Stimulated activated CD4-positive, alpha-beta T cell treated with anti-CD3 and anti-CD28 coated beads, Interleukin-12 subunit alpha, Interleukin-12 subunit beta, amount 100 ng/mL, for 48 hours (primary cell): ENCODE measurements around the gene POM121L2.

Source experiments
- DNase-seq, 3 donors: peaks; one replicate each; pipeline ENCODE4 v3.0.0-alpha.2; 2020; ENCODE audit warnings: low read depth in 2 of 3, low spot score in 1 of 3

Gene POM121L2

DNA sequence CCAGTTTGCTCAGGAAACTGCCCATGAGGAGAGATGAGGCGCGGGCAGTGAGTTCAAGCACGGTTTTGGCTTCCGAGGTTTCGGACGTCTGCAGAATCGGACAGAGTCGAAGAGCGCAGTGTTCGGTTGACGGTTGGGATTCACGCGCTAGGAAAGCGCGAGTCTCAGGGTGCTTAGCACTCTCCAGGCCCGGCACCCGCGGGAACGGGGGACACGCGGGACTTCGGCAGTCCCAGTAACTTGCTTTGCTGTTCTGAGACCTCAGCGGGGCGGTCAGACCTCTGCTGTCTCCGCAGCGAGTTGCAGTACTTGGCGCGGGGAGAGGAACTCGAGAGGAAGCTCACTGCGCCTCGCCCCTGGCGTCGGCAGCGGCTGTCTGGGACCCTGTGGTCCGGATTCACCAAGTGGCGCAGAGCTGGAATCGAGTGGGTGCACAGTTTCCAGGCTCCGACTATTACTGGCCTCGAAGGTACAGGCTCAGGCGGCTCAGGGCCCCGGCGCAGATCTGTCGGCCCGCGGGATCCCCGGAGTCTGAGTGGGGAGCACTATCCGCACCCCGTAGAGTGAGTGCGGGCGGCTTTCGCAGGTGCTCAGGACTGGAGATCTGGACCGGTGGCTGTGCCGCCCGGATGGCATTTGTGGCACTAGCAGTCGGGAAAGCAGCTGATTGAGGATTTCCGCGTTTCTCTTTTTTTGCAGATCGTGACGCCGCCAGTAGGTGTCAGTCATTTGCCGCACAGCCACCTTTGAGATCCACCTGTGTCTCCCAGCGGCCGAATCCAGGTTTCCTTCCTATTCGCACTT is at the start of gene POM121L2:
TSS of gene POM121L2 (minus strand) at position 128 of the 804 bp plus-strand sequence. CDS start at position 25, 103 bp downstream.
- peak; percentile 36 to 60 (median 38) for DNase-seq

DNA sequence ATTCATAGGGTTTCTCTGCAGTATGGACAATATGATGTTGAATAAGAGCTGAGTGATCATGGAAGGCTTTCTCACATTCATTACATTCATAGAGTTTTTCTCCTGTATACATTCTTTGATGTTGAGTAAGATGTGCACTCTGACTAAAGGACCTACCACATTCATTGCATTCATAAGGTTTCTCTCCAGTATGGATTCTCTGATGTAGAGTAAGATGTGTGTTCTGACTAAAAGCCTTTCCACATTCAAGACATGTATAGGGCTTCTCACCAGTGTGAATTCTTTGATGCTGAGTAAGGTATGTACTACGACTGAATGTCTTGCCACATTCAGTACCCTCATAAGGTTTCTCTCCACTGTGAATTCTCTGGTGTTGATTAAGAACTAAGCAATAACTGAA is 47.2 kb upstream of the POM121L2 start:
- DNase-seq = no peak

DNA sequence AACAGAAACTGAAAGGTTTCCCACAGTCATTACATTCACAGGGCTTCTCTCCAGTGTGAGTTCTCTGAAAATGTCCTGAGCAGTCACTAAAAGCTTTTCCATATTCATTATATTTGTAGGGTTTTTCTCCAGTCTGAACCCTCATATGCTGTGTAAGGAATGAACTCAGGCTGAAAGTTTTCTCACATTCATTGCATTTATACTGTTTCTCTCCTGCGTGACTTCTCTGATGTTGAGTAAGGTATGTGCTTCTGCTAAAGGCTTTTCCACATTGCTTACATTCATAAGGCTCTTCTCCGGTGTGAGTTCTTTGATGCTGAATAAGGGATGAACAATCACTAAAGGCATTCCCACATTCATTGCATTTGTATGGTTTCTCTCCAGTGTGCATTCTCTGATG is 46.7 kb upstream of the POM121L2 start:
- no peak for DNase-seq

DNA sequence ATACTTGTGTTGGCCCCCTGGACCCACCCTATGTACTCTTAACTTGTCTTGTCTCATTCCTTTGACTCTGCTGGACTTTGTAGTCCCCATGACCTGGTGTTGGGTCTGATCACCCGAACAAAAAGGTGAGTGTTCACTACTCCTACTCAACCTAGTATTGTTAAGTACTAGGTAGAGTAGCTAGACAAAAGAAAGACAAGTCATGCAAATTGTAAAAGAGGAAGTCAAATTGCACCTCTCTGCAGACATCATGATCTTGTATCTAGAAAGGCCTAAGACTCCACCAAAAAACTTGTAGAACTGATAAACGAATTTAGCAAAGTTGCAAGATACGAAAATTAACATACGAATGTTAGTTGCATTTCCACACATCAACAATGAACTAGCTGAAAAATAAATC is 40.8 kb upstream of the POM121L2 start:
- no peak for DNase-seq

DNA sequence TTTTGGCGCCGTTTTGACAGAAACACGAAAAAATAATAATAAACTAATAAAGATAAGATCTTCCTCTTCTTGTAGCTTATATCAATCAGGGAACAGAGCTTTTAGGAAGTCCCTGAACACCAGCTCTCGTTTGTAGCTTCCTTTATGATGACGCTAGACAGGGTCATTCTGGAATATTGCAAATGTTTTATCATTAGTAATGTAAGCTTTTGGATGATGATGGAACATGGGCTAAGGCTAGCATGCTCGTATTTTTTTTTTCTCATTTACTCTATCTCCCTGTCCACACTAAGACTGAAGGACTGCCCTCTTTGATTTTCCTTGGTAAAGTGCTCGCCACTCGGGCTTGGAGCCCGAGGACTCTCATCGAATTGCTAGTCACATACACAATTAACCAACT is 22.1 kb upstream of the POM121L2 start:
- DNase-seq = no peak

DNA sequence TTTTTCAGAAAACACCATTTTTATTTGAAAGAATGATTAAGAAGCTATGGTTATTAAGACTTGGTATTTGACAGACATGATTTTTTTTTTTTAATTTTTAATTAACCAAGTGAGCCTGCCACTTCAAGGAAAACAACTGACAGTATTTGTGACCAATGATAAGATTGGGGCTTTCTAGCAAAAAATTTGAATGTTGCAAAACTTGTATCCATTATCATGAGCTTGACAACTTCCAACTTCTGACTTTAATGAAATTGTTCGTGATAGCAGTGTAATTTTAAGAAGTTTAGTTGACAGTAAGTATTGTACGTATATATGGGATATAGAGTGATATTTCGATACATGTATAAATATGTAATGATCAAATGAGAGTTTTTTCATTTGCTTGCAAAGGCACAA is 21.6 kb upstream of the POM121L2 start:
- no peak for DNase-seq

DNA sequence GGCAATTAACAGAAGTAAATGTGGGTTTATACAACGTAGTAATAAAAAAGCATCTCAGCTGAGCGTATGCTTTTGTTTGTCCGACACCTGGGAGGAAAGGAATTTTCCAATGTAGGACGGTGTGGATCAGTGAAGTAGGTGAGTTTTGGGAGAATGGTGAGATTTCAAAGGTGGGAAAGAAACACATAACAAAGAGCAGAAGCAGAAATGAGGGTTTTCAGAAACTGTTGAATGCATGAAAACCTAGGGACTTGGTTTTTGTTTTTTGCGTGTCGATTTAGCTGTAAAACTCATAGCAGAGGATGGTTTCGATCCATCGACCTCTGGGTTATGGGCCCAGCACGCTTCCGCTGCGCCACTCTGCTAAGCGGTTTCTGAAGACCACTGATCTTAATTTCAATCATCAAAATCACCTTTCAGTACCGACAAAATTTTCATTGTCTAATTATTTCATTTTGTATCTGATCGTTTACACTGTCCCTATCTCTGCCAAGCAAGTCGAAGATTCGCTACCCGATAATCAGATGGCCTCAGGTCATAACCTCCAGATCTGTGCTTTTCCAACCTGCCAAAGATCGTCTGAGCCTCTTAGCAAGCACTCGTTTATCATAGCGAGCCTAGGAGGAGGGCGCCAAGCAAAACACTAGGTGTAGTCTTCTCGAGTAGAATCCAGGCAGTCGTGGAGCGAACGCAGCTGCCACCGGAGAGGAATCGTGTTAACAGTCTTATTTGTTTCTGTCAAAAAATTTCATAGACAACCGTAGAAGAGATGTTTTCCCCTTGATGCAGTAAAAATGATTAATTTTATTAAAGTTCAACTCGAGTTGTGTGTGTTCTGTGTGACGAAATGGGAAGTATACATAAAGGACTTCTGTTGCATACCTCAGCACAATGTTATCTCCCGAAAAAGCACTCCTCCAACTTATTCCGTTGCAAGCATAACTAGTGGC is 20.9 kb upstream of the POM121L2 start:
- DNase-seq = peak; percentile 20 to 55 (median 25)

DNA sequence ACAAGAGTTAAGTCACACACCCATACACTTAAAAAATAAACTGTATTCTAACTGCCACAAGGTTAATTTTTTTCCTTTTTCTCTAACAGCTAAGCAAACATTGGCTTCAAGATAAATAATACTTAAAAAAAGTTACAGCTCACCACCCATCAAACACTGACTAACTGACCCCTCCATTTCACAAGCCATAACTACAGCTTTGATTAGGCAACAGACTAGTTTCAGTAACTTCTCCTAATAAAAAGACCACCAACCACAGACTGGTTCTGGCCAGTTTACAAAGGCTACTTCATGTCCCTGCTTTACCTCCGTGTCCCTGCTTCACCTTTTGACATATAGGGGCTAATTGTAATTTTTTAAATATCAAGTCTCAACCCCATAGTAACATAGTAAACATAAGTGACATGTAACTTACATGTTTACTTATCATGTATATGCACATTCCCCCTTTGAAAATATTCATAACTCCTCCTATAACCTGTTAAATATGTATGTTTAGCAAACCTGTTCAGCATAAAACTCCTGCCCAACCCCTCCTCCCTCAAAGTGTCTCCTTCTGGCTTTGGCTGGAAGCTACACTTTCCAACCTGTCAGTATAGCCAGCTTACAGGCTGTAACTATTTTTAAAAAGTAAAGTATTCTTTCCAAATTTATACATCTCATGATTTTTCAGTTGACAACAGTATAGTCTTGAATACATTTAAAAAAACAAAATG is 15.1 kb upstream of the POM121L2 start:
- DNase-seq = no peak

DNA sequence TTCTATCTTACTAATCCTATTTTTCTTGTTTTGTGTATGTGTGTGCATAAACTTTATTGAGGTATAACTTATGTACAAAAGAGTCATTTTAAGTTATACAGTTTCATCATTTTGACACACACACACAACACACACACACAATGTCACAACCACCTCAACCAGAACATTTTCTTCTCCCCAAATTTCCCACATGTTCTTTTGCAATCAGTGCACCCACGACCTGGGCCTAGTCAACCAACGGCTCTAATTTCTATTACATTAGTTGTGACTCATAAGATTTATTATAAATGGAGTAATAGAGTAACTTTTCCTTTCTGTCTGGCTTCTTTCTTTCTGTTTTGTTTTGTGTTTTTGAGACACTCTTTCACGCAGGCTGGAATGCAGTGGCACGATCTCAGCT is 9.8 kb upstream of the POM121L2 start:
- no peak for DNase-seq

DNA sequence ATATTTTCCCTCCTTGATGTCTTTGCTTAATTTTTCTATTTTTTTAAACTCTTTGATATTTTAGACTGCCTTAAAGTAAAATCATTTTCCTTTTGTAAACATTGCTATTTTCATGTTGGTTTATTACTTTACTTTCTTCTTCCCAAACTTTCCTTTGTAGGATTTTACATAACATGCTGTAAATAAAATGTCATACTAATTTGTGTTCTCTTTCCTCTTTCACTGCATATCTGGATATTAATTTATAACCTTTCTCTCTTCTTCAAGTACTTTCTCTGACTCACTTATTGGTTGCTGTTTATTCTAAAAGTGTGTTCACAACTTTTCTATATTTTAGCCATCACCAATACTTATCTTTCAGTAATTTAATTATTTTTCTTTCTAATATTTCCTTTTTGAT is 9.3 kb upstream of the POM121L2 start:
- DNase-seq = no peak

DNA sequence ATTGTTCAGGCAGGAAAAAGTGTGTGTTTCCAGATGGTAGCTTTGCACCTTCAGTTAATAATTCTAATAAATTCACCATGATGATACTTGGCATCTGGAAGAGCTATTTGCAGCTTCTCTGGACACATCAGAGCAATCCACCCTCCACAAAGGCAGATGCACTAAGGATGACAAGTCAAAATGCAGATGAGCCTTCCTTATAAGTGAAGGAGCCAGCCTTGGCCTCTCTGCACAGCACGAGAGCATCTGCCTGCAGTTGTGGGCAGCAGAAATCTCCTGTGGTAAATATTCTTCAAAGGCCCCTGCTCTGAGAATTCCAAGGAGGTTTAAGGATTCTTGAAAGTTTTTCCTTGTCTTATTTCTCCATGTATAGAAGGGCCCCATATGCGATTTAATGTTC is 6.9 kb upstream of the POM121L2 start:
- DNase-seq = no peak

DNA sequence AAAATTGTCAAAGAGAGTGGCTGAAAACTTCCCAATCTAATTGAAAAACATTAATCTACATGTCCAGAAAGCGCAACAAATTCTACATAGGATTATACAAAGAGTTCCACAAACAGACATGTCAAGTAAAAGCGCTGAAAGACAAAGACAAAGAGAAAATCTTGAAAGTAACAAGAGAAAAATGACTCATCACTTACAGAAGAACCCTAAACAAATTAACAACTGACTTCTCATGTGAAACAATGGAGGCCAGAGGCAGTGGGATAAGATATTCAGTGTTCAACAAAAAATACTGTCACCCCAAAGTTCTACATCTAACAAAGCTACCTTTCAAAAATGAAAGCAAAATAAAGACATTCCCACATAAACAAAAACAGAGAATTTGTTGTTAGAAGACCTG is 2.0 kb upstream of the POM121L2 start:
- no peak for DNase-seq

DNA sequence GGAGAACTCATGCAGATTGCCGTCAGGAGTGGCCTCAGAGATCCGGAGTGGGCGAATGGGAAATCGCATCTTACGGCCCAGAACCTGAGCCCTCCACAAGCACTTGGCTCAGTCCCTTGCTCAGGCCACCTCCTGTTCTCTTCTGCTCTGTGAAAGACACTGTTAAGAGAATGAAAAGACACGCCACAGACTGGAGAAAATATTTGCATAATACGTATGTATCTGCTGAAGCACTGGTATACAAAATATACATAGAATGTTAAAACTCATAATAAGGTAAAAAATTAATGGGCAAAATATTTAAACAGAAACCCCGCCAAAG is 838 bp upstream of the POM121L2 start:
- DNase-seq = no peak

DNA sequence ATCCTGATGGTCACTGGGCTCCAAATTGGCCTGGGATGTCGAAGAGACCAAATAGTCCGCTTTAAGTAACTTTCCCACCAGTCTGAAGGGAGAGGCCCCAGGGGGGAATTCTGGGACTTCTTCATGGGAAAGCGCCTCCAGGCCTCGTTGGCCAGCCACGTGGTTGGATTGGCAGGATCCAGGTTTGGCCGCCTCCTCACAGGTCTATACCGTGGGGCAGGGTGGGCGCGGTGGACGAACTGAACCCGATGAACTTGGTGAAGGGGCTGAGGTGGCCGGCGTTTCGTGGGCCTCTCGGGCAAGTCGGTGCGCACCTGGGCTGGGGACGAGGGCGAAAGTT is 297 bp downstream of the POM121L2 start:
- DNase-seq = no peak

DNA sequence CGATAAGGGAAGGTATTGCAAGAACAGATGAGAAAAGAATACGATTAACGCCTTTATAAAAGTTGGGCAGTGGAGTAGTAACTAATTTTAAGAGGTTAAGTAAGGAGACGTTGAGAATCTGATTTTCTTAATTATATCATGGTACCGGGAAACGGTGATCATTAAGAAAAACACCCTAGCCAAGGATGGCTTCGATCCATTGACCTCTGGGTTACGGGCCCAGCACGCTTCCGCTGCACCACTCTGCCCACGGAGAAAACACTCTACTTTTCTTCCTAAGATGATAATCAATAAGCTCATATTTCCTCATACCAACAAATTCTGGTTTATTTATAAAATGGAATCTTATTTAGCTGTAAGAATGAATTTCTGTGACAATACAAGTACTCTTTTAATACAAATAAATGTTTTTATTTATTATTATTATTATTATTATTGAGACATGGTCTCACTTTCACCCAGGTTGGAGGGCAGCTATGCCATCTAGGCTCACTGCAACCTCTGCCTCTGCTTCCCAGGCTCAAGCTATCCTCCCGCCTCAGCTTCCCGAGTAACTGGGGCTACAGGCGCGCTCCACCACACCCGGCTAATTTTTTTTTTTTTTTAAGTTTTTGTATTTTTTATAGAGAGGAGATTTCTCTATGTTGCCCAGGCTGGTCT is 8.3 kb downstream of the POM121L2 start:
- no peak for DNase-seq

DNA sequence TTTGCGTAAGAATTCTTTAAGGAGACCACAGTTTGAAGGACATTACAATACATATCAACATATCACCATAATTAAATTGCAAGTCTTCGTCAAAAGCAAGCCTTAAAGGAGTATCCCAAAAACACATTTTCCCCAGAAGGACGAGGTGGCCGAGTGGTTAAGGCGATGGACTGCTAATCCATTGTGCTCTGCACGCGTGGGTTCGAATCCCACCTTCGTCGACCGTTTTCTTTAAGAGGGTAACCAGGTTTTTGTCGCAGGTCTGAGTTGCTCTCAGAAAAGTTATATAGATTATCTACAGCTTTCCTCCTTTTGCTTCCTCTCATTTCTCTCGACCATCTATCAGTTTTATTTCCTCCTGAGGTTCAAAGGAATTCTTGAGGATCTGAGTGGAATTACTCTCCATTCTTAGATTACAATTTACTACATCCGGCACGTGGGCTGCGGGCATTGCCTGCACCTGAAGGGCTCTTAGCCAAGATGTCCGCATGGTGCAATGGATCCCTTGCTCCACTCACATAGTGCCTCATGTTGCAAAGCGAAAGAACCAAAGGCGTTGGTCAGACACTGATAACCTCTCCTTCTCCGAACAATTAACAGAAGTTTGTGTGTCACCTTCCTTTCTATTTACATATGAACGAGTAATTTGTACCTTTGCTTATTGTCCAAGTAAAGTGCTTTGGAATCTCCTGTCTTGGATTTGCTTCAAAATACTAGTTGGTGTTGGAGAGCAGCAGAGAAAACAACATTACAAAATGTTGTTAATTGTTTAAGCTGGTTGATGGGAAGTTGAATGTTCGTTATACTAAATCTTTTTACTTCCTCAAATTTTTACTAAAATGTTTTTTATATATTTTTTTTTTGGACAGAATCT is 14.0 kb downstream of the POM121L2 start:
- peak in 2 of 3 donors; percentile 26 to 31 for DNase-seq

DNA sequence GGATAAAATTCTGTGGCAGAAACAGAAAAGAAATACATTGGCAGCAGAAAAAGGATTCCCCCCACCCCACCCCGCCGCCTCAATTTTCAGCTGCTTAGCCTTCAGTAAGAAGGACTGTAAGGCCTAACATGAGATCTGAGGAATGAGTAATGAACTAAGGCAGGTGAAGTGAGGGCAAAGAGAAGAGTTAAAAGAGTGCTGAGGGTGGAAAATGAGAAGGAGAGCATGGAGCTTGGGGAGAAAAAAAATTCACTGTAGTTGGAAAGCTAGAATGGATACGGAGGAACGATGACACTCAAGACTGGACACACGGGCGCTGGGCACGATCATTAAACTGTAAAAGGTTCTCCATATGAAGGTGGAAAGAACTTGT is 14.6 kb downstream of the POM121L2 start:
- DNase-seq = no peak

DNA sequence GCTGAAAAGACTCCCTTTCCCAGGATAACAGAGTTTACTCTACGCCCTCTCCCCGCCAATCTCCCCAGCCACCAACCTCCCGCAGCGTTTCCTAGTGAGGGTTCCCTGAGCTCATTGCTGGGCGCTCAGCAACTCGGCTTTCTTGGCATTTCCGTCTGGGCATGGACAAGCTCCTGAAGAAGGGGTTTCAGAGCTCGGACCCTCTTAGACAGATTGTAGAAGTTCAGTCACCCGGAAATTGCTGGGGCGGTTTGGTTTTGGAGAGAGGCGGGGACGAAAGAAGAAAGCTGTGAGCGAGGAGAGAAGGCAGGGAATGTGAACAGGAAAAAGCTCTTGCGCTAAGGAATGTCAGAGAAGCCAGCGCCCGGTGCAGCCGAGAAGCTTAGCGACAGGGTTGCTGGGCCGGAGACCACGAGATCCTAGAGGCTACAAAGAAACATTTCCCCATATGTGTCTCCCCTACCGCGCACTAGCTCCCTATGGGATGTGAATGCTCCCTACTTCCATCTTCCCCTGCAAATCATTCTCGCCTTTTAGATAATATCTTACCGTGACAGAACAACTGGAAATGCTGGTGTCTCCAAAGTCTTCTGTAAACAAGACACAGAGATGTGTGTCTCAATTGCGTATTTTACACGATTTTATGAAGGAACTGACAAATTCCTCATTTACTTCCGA is 15.8 kb downstream of the POM121L2 start:
- DNase-seq = no peak

DNA sequence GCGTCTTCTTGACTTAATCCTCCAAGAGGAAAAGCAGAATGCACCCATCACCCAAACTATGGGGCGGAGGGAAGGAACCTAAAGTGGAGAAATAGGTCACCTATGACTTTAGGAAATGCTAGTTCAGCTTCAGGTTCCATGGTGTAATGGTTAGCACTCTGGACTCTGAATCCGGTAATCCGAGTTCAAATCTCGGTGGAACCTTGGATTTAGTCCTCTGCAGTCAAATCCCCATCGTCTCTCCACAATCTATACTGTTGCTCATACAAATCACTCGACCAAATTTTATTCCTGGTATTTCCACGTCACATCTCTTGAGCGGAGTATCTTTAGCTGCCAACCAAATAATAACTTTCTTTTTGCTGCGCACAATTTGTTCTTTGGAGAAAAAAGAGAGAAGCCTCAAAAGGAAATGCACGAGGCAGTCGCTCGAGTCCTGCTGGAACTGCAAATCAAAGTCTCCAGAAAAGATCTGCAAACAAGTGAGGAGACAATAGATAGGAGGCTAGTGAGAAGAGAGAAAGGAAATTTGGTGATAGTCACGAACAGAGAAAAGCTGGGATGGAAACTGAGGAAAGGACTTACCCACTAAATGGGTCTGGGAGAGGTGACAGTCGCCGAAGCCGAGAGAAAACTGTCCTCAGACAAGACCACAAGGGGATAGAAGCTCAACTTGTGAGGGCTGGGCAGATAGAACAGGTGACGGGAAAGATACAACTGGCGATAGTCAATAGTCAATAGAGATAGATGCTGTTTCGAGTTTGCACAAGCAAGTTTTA is 16.6 kb downstream of the POM121L2 start:
- no peak for DNase-seq
